DMS53 treated with DMSO at 0.1 percent for 48 hours (cell line): ENCODE results near the gene RIC8A.
"Not testable (repeated sequence)": the region's sequence is repeated elsewhere in the genome, so short reads cannot be mapped to it uniquely, and the experiment has no call there.

Experiments
- DNase-seq: peaks from one replicate; lab custom pipeline; 2025; ENCODE audit not compliant: unreplicated experiment; lab: John Stamatoyannopoulos, UW

The RIC8A gene

GRCh38 chr11:217704-218103 lies 10.2 kb downstream of the RIC8A start:
- DNase-seq: no peak

GRCh38 chr11:218815-219593 lies 11.5 kb downstream of the RIC8A start:
- no peak for DNase-seq

GRCh38 chr11:220641-221215 lies 13.2 kb downstream of the RIC8A start:
- not testable (repeated sequence) for DNase-seq

- no peak for DNase-seq
Observed at GRCh38 chr11:221539-221938, 14.0 kb downstream of the RIC8A start.

- DNase-seq: no peak
Observed at GRCh38 chr11:221998-222789, 14.7 kb downstream of the RIC8A start.

- no peak for DNase-seq
Observed at GRCh38 chr11:223026-223789, 15.7 kb downstream of the RIC8A start.

- no peak for DNase-seq
Observed at GRCh38 chr11:223884-224283, 16.4 kb downstream of the RIC8A start.

- DNase-seq: no peak
Observed at GRCh38 chr11:224424-224823, 16.9 kb downstream of the RIC8A start.

GRCh38 chr11:225734-226453 lies 18.4 kb downstream of the RIC8A start:
- no peak for DNase-seq

GRCh38 chr11:227824-228379 lies 20.4 kb downstream of the RIC8A start:
- DNase-seq: no peak

GRCh38 chr11:230431-230830 lies 22.9 kb downstream of the RIC8A start:
- DNase-seq: no peak

GRCh38 chr11:232783-233565 lies 25.5 kb downstream of the RIC8A start:
- no peak for DNase-seq

GRCh38 chr11:235180-235579 lies 27.7 kb downstream of the RIC8A start:
- DNase-seq: no peak

GRCh38 chr11:235609-235996 lies 28.1 kb downstream of the RIC8A start:
- peak; percentile 40 for DNase-seq

- DNase-seq: peak; percentile 75
Observed at GRCh38 chr11:235997-236773, 28.7 kb downstream of the RIC8A start, which contains the start of gene SIRT3. Gene SIRT3, minus strand, starts transcription at chr11:236342. Its CDS starts 14 bp downstream, at chr11:236328.

GRCh38 chr11:236774-237767 lies 29.6 kb downstream of the RIC8A start, which contains the start of gene PSMD13:
Gene PSMD13, plus strand, starts transcription at chr11:236976. Its CDS starts 74 bp downstream, at chr11:237050.
- DNase-seq: peak; percentile 80

- DNase-seq: not testable (repeated sequence)
Observed at GRCh38 chr11:238346-238745, 30.8 kb downstream of the RIC8A start.
